ENCODE results near the gene DUSP22.

Gene DUSP22

GRCh38 chr6:378090-378957 is 86.0 kb downstream of the DUSP22 start:
- TF ChIP-seq ZFP3 (CRISPR knock-in tag; IDR thresholded peaks at IDR 0.05) (no peak), ISL1 (CRISPR knock-in tag; IDR thresholded peaks at IDR 0.05) (no peak), POU6F1 (CRISPR knock-in tag; IDR thresholded peaks at IDR 0.05; ENCODE audit: borderline replicate concordance, low read depth) (no peak), CREB5 (CRISPR knock-in tag; IDR thresholded peaks at IDR 0.05; ENCODE audit: low read depth) (no peak), ZNF565 (CRISPR knock-in tag; conservative IDR thresholded peaks at IDR 0.05; ENCODE audit: low read depth) (no peak), BACH2 (CRISPR knock-in tag; IDR thresholded peaks at IDR 0.05; ENCODE audit: borderline replicate concordance) (no peak), PPARA (CRISPR knock-in tag; IDR thresholded peaks at IDR 0.05; ENCODE audit: borderline replicate concordance) (no peak), TSHZ2 (CRISPR knock-in tag; IDR thresholded peaks at IDR 0.05) (no peak), OSR1 (CRISPR knock-in tag; IDR thresholded peaks at IDR 0.05) (no peak), RARB (CRISPR knock-in tag; IDR thresholded peaks at IDR 0.05) (no peak), ESRRG (CRISPR knock-in tag; IDR thresholded peaks at IDR 0.05) (no peak), TCF4 (CRISPR knock-in tag; IDR thresholded peaks at IDR 0.05; ENCODE audit: borderline replicate concordance) (no peak), ZFP30 (CRISPR knock-in tag; IDR thresholded peaks at IDR 0.05) (no peak), ZC3H10 (CRISPR knock-in tag; IDR thresholded peaks at IDR 0.05) (no peak), SNAI2 (CRISPR knock-in tag; IDR thresholded peaks at IDR 0.05) (no peak), CSDC2 (CRISPR knock-in tag; IDR thresholded peaks at IDR 0.05) (no peak)
- TF ChIP-seq, protein P1, sequence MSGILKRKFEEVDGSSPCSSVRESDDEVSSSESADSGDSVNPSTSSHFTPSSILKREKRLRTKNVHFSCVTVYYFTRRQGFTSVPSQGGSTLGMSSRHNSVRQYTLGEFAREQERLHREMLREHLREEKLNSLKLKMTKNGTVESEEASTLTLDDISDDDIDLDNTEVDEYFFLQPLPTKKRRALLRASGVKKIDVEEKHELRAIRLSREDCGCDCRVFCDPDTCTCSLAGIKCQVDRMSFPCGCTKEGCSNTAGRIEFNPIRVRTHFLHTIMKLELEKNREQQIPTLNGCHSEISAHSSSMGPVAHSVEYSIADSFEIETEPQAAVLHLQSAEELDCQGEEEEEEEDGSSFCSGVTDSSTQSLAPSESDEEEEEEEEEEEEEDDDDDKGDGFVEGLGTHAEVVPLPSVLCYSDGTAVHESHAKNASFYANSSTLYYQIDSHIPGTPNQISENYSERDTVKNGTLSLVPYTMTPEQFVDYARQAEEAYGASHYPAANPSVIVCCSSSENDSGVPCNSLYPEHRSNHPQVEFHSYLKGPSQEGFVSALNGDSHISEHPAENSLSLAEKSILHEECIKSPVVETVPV (CRISPR knock-in tag; IDR thresholded peaks at IDR 0.05) = no peak
- TF ChIP-seq, protein P2, sequence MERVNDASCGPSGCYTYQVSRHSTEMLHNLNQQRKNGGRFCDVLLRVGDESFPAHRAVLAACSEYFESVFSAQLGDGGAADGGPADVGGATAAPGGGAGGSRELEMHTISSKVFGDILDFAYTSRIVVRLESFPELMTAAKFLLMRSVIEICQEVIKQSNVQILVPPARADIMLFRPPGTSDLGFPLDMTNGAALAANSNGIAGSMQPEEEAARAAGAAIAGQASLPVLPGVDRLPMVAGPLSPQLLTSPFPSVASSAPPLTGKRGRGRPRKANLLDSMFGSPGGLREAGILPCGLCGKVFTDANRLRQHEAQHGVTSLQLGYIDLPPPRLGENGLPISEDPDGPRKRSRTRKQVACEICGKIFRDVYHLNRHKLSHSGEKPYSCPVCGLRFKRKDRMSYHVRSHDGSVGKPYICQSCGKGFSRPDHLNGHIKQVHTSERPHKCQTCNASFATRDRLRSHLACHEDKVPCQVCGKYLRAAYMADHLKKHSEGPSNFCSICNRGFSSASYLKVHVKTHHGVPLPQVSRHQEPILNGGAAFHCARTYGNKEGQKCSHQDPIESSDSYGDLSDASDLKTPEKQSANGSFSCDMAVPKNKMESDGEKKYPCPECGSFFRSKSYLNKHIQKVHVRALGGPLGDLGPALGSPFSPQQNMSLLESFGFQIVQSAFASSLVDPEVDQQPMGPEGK (CRISPR knock-in tag; IDR thresholded peaks at IDR 0.05; ENCODE audit: borderline replicate concordance) = no peak
- no peak for ATAC-seq

GRCh38 chr6:378958-379409 is 86.7 kb downstream of the DUSP22 start:
- ATAC-seq = no peak
- TF ChIP-seq PPARA (CRISPR knock-in tag; IDR thresholded peaks at IDR 0.05; ENCODE audit: borderline replicate concordance) (no peak), ZFP3 (CRISPR knock-in tag; IDR thresholded peaks at IDR 0.05) (no peak), ZNF70 (CRISPR knock-in tag; IDR thresholded peaks at IDR 0.05) (no peak), POU6F1 (CRISPR knock-in tag; IDR thresholded peaks at IDR 0.05; ENCODE audit: borderline replicate concordance, low read depth) (no peak), GLIS3 (CRISPR knock-in tag; IDR thresholded peaks at IDR 0.05) (no peak), SNAI2 (CRISPR knock-in tag; IDR thresholded peaks at IDR 0.05) (no peak), RARB (CRISPR knock-in tag; IDR thresholded peaks at IDR 0.05) (no peak), CSDC2 (CRISPR knock-in tag; IDR thresholded peaks at IDR 0.05) (no peak), CREB5 (CRISPR knock-in tag; IDR thresholded peaks at IDR 0.05; ENCODE audit: low read depth) (no peak)
